ENCODE measurements around the gene TUBB2B. TPM values are rescaled to one million over a fixed set of nuclear protein-coding genes. Genes with fewer than 3 reads are reported as not detected.
"Not testable (repeated sequence)": the region's sequence is repeated elsewhere in the genome, so short reads cannot be mapped to it uniquely, and the experiment has no call there.

TUBB2B gene
- total RNA-seq, 1 donor from 2014 or later, result 119 TPM

GRCh38 chr6:3188262-3188661, 39.2 kb downstream of the TUBB2B start:
- Mint-ChIP-seq H3K4me3 (ENCODE audit: unreplicated experiment) (no peak overlapping the region), H3K9me3 (ENCODE audit: low read depth) (peaks cover 2% of the 10 kb centered on the region), H3K27me3 (ENCODE audit: low read depth) (no peaks in the 10 kb centered on the region), H3K27ac (ENCODE audit: unreplicated experiment) (no peak overlapping the region), H3K36me3 (ENCODE audit: low read depth) (no peaks in the 10 kb centered on the region), H3K4me1 (ENCODE audit: low read depth) (no peaks in the 10 kb centered on the region)
- TF ChIP-seq, protein P1, sequence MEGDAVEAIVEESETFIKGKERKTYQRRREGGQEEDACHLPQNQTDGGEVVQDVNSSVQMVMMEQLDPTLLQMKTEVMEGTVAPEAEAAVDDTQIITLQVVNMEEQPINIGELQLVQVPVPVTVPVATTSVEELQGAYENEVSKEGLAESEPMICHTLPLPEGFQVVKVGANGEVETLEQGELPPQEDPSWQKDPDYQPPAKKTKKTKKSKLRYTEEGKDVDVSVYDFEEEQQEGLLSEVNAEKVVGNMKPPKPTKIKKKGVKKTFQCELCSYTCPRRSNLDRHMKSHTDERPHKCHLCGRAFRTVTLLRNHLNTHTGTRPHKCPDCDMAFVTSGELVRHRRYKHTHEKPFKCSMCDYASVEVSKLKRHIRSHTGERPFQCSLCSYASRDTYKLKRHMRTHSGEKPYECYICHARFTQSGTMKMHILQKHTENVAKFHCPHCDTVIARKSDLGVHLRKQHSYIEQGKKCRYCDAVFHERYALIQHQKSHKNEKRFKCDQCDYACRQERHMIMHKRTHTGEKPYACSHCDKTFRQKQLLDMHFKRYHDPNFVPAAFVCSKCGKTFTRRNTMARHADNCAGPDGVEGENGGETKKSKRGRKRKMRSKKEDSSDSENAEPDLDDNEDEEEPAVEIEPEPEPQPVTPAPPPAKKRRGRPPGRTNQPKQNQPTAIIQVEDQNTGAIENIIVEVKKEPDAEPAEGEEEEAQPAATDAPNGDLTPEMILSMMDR (IDR thresholded peaks at IDR 0.05), result no peak
- no peak for DNase-seq (ENCODE audit: low spot score)

- H3K27me3 Mint-ChIP-seq (ENCODE audit: low read depth), result no peaks in the 10 kb centered on the region
- no peaks in the 10 kb centered on the region for H3K36me3 Mint-ChIP-seq (ENCODE audit: low read depth)
- DNase-seq (ENCODE audit: low spot score), result no peak
- H3K9me3 Mint-ChIP-seq (ENCODE audit: low read depth), result peaks cover 2% of the 10 kb centered on the region
- no peak overlapping the region for H3K4me3 Mint-ChIP-seq (ENCODE audit: unreplicated experiment)
- H3K27ac Mint-ChIP-seq (ENCODE audit: unreplicated experiment), result no peak overlapping the region
- H3K4me1 Mint-ChIP-seq (ENCODE audit: low read depth), result peaks cover 3% of the 10 kb centered on the region
- TF ChIP-seq, protein P1 (IDR thresholded peaks at IDR 0.05), result no peak
These were observed 40.5 kb downstream of the TUBB2B start for GRCh38 chr6:3186974-3187382.

DNA sequence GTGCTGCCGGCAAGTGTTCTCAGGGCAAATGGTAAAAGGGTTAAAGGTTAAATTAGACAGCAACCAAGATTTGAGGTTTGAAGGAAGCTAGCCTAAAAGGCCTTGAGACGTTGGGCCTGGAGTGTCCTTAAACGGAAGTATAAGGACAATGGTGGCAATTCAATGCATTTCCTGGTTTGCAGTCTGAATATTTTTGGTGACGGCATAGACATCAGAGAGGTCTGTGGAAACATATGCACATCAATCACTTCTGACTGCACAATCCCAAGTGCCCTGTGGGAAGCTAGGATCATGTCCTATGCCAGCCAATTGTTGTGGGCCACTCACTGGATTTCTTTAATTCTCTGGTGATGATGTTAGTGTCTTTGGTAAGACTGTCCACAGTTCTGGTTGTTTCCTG, 44.4 kb downstream of the TUBB2B start:
- no peak overlapping the region for H3K27ac Mint-ChIP-seq (ENCODE audit: unreplicated experiment)
- no peak overlapping the region for H3K4me3 Mint-ChIP-seq (ENCODE audit: unreplicated experiment)

DNA sequence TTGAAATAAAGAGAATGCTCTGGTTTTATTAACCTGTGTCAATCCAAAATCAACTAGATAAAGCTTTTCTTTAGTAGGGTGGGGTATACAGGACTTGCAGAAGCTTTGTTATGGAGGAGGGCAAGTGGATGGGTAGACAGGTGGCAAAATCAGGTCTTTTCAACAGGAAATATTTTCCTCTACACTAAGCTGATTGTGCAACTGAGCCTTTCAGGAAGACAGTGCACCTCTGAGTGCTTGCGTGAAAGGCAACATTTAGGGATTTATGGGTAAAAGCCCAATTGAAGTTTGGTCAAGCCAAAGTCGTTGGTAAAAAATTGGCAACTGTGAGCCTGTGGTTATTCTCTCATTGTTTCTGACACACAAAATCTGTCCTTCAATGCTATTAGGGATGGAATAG, 46.3 kb downstream of the TUBB2B start:
- no peaks in the 10 kb centered on the region for H3K9me3 Mint-ChIP-seq (ENCODE audit: low read depth)
- TF ChIP-seq, protein P1 (IDR thresholded peaks at IDR 0.05), result no peak
- no peak for DNase-seq (ENCODE audit: low spot score)
- H3K4me3 Mint-ChIP-seq (ENCODE audit: unreplicated experiment), result no peak overlapping the region
- no peaks in the 10 kb centered on the region for H3K27me3 Mint-ChIP-seq (ENCODE audit: low read depth)
- peaks cover 8% of the 10 kb centered on the region for H3K4me1 Mint-ChIP-seq (ENCODE audit: low read depth)
- H3K27ac Mint-ChIP-seq (ENCODE audit: unreplicated experiment), result no peak overlapping the region
- H3K36me3 Mint-ChIP-seq (ENCODE audit: low read depth), result no peaks in the 10 kb centered on the region

More for the DNA sequence above, 44.4 kb downstream of the TUBB2B start:
- Mint-ChIP-seq H3K36me3 (ENCODE audit: low read depth) (no peaks in the 10 kb centered on the region), H3K4me1 (ENCODE audit: low read depth) (peaks cover 3% of the 10 kb centered on the region), H3K27me3 (ENCODE audit: low read depth) (no peaks in the 10 kb centered on the region), H3K9me3 (ENCODE audit: low read depth) (no peaks in the 10 kb centered on the region)
- TF ChIP-seq, protein P1 (IDR thresholded peaks at IDR 0.05), result no peak
- DNase-seq (ENCODE audit: low spot score), result no peak

- H3K27ac Mint-ChIP-seq (ENCODE audit: unreplicated experiment); DNase-seq (ENCODE audit: low spot score); H3K9me3 Mint-ChIP-seq (ENCODE audit: low read depth); H3K4me1 Mint-ChIP-seq (ENCODE audit: low read depth); H3K27me3 Mint-ChIP-seq (ENCODE audit: low read depth); H3K36me3 Mint-ChIP-seq (ENCODE audit: low read depth): not testable (repeated sequence)
- peak overlapping the region; percentile 77 for H3K4me3 Mint-ChIP-seq (ENCODE audit: unreplicated experiment)
These were observed 47.5 kb downstream of the TUBB2B start for GRCh38 chr6:3179945-3180344.

DNA sequence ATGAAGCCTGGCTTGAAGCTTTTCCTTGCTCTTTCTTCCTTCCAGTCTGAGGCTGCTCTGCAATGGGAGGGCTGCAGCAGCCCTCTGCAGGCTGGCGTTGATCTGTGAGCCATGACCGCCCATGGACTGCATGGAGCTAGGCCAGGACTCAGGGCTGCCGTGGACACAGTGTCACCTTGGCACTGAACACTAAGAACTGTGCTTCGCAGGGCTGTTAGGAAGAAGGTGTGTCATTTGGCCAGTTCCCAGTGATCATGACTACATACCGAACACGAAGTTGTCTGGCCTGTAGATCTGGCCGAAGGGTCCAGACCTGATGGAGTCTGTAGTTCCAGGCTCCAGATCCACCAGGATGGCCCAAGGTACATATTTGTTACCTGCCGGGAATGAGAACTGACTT, 48.8 kb downstream of the TUBB2B start:
- H3K36me3 Mint-ChIP-seq (ENCODE audit: low read depth); H3K27ac Mint-ChIP-seq (ENCODE audit: unreplicated experiment); H3K27me3 Mint-ChIP-seq (ENCODE audit: low read depth); H3K4me1 Mint-ChIP-seq (ENCODE audit: low read depth); DNase-seq (ENCODE audit: low spot score); H3K9me3 Mint-ChIP-seq (ENCODE audit: low read depth); H3K4me3 Mint-ChIP-seq (ENCODE audit: unreplicated experiment): not testable (repeated sequence)

All from chondrocyte (in vitro differentiated cells).